Uterus (tissue), 4 donors: ENCODE results near the gene DNMT3L. TPM values are rescaled to one million over a fixed set of nuclear protein-coding genes. Genes with fewer than 3 reads are reported as not detected.
A peak's percentile ranks its signal among the peaks of the same experiment; 100 is the strongest.
"Not testable (repeated sequence)": the region's sequence is repeated elsewhere in the genome, so short reads cannot be mapped to it uniquely, and the experiment has no call there.

Experiments used
- DNase-seq, 2 donors: peaks; one replicate each; pipeline ENCODE4 v3.0.0-alpha.2; 2019 to 2020
- H3K27ac ChIP-seq, 2 donors: fragments of 200-600 bp; sonication (generic); 1 replicate in 1 of 2; 2 replicates in 1 of 2; pipeline ENCODE4 v1.5.1; 2016 to 2018
- H3K27me3 ChIP-seq, 2 donors: fragments of 200-600 bp; sonication (generic); one replicate each; pipeline ENCODE4 v1.5.1; 2018 to 2019; ENCODE audit warnings: control low read depth in 1 of 2
- H3K36me3 ChIP-seq, 2 donors: fragments of 200-600 bp; sonication (generic); one replicate each; pipeline ENCODE4 v1.5.1; 2019; ENCODE audit warnings: control low read depth in 1 of 2
- H3K4me1 ChIP-seq, 2 donors: fragments of 200-600 bp; sonication (generic); one replicate each; pipeline ENCODE4 v1.5.1; 2018 to 2019; ENCODE audit warnings: control low read depth in 1 of 2
- H3K4me3 ChIP-seq, 2 donors: fragments of 200-600 bp; sonication (generic); 1 replicate in 1 of 2; 2 replicates in 1 of 2; pipeline ENCODE4 v1.5.1; 2018 to 2019; ENCODE audit warnings: mild to moderate bottlenecking in 1 of 2
- H3K9me3 ChIP-seq, 2 donors: fragments of 200-600 bp; sonication (generic); one replicate each; pipeline ENCODE4 v1.5.1; 2019; ENCODE audit warnings: control low read depth in 1 of 2
- intact Hi-C: fragments of 100-400 bp; cut with DNase I; formaldehyde crosslinking; loops from one replicate; pipeline ENCODE4 v1.15.1; 2023; ENCODE audit warnings: low total_unique reads
- total RNA-seq, 4 donors: library from RNA; depleted of rRNA in 3 of 4; stranded (reverse); fragments of >200 nt in 3 of 4; gene quantifications; one replicate each; pipeline versions ENCODE4 v1.1.0 to v1.2.4, GENCODE V29; 2014 to 2023
- donor health status: DM: yes; HTN: yes; CAD: no.

The DNMT3L gene
- total RNA-seq, 4 donors from 2014 or later: not detected

GRCh38 chr21:44240842-44241241, 20.9 kb downstream of the DNMT3L start, which contains the start of gene ICOSLG:
Gene ICOSLG, minus strand, starts transcription at chr21:44240943. Its CDS starts 126 bp downstream, at chr21:44240817.
- H3K9me3 ChIP-seq, DNase-seq, H3K27me3 ChIP-seq, intact Hi-C loops, H3K4me1 ChIP-seq, H3K36me3 ChIP-seq, H3K27ac ChIP-seq, H3K4me3 ChIP-seq: not testable (repeated sequence)

DNA sequence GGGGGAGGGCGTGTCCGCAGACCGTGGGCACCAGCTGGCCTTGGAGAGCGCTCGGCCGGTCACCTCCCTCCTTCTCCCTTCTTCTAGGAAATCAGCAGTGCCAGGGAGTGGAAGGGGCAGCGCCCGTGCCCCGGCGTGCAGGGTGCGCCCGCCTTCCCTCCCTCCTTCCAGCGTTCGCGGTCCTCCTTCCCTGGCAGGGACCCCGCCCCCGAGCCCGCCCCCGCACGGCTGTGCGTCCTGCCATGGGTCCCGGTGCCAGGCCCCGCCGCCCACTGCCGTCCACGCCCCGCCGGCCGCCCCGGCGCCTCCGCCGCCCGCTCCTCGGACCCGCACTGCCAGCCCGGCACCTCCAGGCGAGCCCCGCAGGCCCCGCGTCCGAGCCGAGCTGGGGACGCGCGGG, 21.3 kb downstream of the DNMT3L start:
- H3K27ac ChIP-seq, H3K27me3 ChIP-seq, H3K36me3 ChIP-seq, DNase-seq, H3K4me1 ChIP-seq, intact Hi-C loops, H3K4me3 ChIP-seq, H3K9me3 ChIP-seq: not testable (repeated sequence)

- H3K27ac ChIP-seq, H3K36me3 ChIP-seq, DNase-seq, intact Hi-C loops, H3K9me3 ChIP-seq, H3K27me3 ChIP-seq, H3K4me3 ChIP-seq, H3K4me1 ChIP-seq: not testable (repeated sequence)
Measured at GRCh38 chr21:44229561-44229960, 32.1 kb downstream of the DNMT3L start.

DNA sequence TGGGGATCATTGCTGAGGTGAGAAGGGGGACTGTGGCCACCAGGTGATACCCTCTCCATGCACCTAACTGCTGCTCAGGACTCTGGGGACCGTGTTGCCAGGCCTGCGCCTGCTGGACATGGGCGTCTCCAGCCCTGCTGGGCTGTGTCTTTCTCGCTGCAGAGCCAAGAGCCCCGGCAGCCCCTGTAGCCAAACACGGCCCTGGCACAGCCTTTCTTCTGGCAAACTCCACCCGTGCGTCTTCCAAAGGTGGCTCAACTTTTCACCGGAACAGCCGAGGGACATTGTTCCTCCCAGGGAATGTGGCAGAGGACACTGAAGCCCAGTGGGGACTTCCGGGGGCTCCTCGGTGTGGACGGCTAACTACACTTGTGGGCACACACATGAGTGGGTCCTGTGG, 33.6 kb downstream of the DNMT3L start:
- H3K4me1 ChIP-seq, H3K27ac ChIP-seq, DNase-seq, H3K36me3 ChIP-seq, H3K9me3 ChIP-seq, H3K27me3 ChIP-seq, H3K4me3 ChIP-seq, intact Hi-C loops: not testable (repeated sequence)

DNA sequence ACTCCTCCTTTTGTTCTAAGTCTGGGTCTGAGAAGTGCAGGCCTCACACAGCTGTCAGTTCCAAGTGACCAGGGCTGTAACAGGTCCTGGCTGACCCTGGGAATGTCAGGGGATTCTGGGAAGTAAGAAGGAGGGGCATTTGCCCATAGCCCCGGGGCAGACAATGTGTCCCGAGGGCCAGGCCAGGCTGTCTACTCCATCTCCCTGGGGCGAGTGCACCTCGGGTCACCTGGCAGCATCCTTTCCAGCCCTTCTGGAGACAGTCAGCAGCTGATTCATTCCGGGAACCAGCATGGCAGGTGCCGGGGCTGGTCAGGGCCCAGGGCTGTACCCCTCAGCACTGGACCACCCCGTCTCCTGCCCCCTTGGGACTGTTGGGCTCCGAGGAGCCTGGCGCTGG, 34.1 kb downstream of the DNMT3L start:
- H3K27ac ChIP-seq, H3K4me3 ChIP-seq, H3K27me3 ChIP-seq, DNase-seq, H3K4me1 ChIP-seq, H3K36me3 ChIP-seq, H3K9me3 ChIP-seq, intact Hi-C loops: not testable (repeated sequence)

- H3K4me3 ChIP-seq, H3K27ac ChIP-seq, H3K36me3 ChIP-seq, H3K4me1 ChIP-seq, intact Hi-C loops, DNase-seq, H3K9me3 ChIP-seq, H3K27me3 ChIP-seq: not testable (repeated sequence)
Measured at GRCh38 chr21:44225605-44226004, 36.1 kb downstream of the DNMT3L start.

DNA sequence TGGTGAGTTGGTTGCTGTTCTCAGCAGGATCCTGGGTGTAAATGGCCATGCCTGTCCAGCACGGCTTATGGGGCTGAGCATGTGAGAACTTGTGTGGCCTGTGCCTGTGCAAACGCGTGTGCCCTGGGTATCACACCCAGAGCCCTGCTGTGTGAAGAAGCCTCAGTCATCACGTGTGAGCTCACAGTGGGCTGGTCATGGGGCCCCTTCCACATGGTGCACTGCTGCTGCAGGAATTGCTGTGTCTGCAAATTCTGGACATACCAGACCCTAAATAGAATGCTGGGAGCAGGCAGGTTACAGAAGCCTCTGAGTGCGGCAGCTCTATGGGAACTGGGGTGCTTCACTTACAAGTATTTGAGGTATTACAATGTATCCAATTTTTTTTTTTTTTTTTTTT, 38.4 kb downstream of the DNMT3L start:
- H3K4me3 ChIP-seq, intact Hi-C loops, H3K36me3 ChIP-seq, H3K4me1 ChIP-seq, H3K9me3 ChIP-seq, H3K27ac ChIP-seq, H3K27me3 ChIP-seq, DNase-seq: not testable (repeated sequence)

- H3K36me3 ChIP-seq, H3K27me3 ChIP-seq, intact Hi-C loops, H3K27ac ChIP-seq, H3K4me3 ChIP-seq, H3K4me1 ChIP-seq, H3K9me3 ChIP-seq, DNase-seq: not testable (repeated sequence)
Measured at GRCh38 chr21:44220674-44221073, 41.0 kb downstream of the DNMT3L start.

DNA sequence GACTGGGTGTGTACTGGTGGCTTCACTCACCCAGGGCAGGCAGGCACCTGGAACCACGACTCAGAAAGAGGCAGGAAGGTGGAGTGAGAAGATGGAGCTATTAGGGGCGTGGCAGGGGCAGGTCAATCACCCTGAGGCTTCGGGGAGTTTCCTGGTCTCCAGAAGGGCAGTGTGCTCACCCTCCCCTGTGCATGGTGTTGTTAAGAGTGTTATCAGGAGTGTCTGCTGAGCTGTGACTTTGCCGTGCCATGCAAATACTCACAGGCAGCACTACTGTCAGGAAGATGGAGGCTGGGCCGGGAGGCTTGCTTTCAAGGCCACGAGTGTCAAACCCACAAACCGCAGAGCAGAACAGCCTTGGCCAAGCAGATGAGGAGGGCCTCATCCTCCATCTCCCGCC, 43.2 kb downstream of the DNMT3L start:
- H3K9me3 ChIP-seq, H3K27ac ChIP-seq, H3K27me3 ChIP-seq, H3K4me1 ChIP-seq, H3K36me3 ChIP-seq, H3K4me3 ChIP-seq, intact Hi-C loops, DNase-seq: not testable (repeated sequence)

DNA sequence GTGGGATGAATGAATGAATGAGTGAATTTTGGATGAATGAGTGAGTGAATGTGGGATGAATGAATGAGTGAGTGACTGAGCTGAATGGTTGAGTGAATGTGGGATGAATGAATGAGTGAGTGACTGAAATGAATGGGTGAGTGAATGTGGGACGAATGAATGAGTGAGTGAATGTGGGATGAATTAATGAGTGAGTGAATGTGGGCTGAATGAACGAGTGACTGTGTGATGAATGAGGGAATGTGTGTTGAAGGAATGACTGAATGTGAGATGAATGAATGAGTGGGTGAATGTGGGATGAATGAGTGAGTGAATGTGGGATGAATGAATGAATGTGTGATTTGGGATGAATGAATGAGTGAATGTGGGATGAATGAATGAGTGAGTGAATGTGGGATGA, 49.7 kb downstream of the DNMT3L start:
- H3K9me3 ChIP-seq, H3K4me3 ChIP-seq, DNase-seq, H3K4me1 ChIP-seq, H3K27me3 ChIP-seq, H3K27ac ChIP-seq, intact Hi-C loops, H3K36me3 ChIP-seq: not testable (repeated sequence)

GRCh38 chr21:44211574-44211973, 50.1 kb downstream of the DNMT3L start:
- intact Hi-C loops, H3K9me3 ChIP-seq, H3K27ac ChIP-seq, H3K4me3 ChIP-seq, H3K36me3 ChIP-seq, H3K4me1 ChIP-seq, H3K27me3 ChIP-seq, DNase-seq: not testable (repeated sequence)

GRCh38 chr21:44207860-44208646, 53.6 kb downstream of the DNMT3L start:
- DNase-seq, H3K4me1 ChIP-seq, H3K9me3 ChIP-seq, H3K27me3 ChIP-seq, H3K36me3 ChIP-seq, intact Hi-C loops, H3K4me3 ChIP-seq: not testable (repeated sequence)
- peak overlapping the region in 1 of 2 donors; percentile 47 for H3K27ac ChIP-seq

GRCh38 chr21:44206698-44207676, 54.7 kb downstream of the DNMT3L start:
- H3K9me3 ChIP-seq, intact Hi-C loops, H3K36me3 ChIP-seq, H3K27me3 ChIP-seq, H3K4me3 ChIP-seq, H3K4me1 ChIP-seq, H3K27ac ChIP-seq, DNase-seq: not testable (repeated sequence)
